Uterus (tissue), 2 donors: ENCODE data around the gene KREMEN2.

Experiments
- POLR2A ChIP-seq, 2 donors: fragments of 450-650 bp; IDR thresholded peaks; one replicate each; pipeline ENCODE4 v1.6.1; 2016; ENCODE audit warnings: antibody characterized with exemption in 2 of 2, mild to moderate bottlenecking in 1 of 2, moderate library complexity in 1 of 2
- TF ChIP-seq, protein P1 (sequence below), 4 experiments: fragments of 200-600 bp in 2 of 4; fragments of 450-650 bp in 2 of 4; sonication (generic) in 2 of 4; IDR thresholded peaks; one replicate each; pipeline ENCODE4 v1.5.1; 2016 to 2019; ENCODE audit warnings: antibody characterized with exemption in 4 of 4, mild to moderate bottlenecking in 2 of 4, moderate library complexity in 1 of 4

- TF ChIP-seq POLR2A (IDR thresholded peaks at IDR 0.05) = no peak
- TF ChIP-seq, protein P1, sequence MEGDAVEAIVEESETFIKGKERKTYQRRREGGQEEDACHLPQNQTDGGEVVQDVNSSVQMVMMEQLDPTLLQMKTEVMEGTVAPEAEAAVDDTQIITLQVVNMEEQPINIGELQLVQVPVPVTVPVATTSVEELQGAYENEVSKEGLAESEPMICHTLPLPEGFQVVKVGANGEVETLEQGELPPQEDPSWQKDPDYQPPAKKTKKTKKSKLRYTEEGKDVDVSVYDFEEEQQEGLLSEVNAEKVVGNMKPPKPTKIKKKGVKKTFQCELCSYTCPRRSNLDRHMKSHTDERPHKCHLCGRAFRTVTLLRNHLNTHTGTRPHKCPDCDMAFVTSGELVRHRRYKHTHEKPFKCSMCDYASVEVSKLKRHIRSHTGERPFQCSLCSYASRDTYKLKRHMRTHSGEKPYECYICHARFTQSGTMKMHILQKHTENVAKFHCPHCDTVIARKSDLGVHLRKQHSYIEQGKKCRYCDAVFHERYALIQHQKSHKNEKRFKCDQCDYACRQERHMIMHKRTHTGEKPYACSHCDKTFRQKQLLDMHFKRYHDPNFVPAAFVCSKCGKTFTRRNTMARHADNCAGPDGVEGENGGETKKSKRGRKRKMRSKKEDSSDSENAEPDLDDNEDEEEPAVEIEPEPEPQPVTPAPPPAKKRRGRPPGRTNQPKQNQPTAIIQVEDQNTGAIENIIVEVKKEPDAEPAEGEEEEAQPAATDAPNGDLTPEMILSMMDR (IDR thresholded peaks at IDR 0.05) = no peak
Observed at GRCh38 chr16:2955438-2955778, 8.7 kb upstream of the KREMEN2 start.
